Measurements from ENCODE around the gene RPL22. TPM values are rescaled to one million over a fixed set of nuclear protein-coding genes. Genes with fewer than 3 reads are reported as not detected.

RPL22 gene
- total RNA-seq, 3 donors from 2014 or later, result 349 to 387 (median 350) TPM

GRCh38 chr1:6178751-6179563, 20.4 kb downstream of the RPL22 start:
- Histone ChIP-seq H3K9me3 (no peaks in the 10 kb centered on the region), H3K4me1 (ENCODE audit: low read depth) (peaks cover 6% of the 10 kb centered on the region), H3K36me3 (ENCODE audit: low read depth) (no peaks in the 10 kb centered on the region), H3K4me3 (no peak overlapping the region)
- DNase-seq, result peak in 1 of 3 donors; percentile 8
- intact Hi-C loops (cut with DNase I, micrococcal nuclease), result no loop called here
- no peak for TF ChIP-seq CTCF (IDR thresholded peaks at IDR 0.05)
- no peak for ATAC-seq

- H3K4me3 ChIP-seq, result no peak overlapping the region
- intact Hi-C loops (cut with DNase I, micrococcal nuclease), result no loop called here
- TF ChIP-seq CTCF (IDR thresholded peaks at IDR 0.05), result no peak
- peak in 1 of 3 donors; percentile 16 for DNase-seq
- no peaks in the 10 kb centered on the region for H3K9me3 ChIP-seq
- H3K4me1 ChIP-seq (ENCODE audit: low read depth), result peaks cover 6% of the 10 kb centered on the region
- no peak for ATAC-seq
- H3K36me3 ChIP-seq (ENCODE audit: low read depth), result no peaks in the 10 kb centered on the region
Observed at GRCh38 chr1:6177681-6178380, 21.6 kb downstream of the RPL22 start.

GRCh38 chr1:6176779-6177178, 22.6 kb downstream of the RPL22 start:
- Histone ChIP-seq H3K36me3 (ENCODE audit: low read depth) (no peaks in the 10 kb centered on the region), H3K4me3 (no peak overlapping the region), H3K9me3 (no peaks in the 10 kb centered on the region), H3K4me1 (ENCODE audit: low read depth) (peaks cover 6% of the 10 kb centered on the region)
- no peak for ATAC-seq
- intact Hi-C loops (cut with DNase I, micrococcal nuclease), result no loop called here
- no peak for TF ChIP-seq CTCF (IDR thresholded peaks at IDR 0.05)
- peak in 1 of 3 donors; percentile 0 for DNase-seq

GRCh38 chr1:6175411-6175828, 24.0 kb downstream of the RPL22 start:
- Histone ChIP-seq H3K4me1 (ENCODE audit: low read depth) (peaks cover 6% of the 10 kb centered on the region), H3K9me3 (no peaks in the 10 kb centered on the region), H3K36me3 (ENCODE audit: low read depth) (no peaks in the 10 kb centered on the region), H3K4me3 (no peak overlapping the region)
- DNase-seq (no peak), ATAC-seq (no peak)
- TF ChIP-seq CTCF (IDR thresholded peaks at IDR 0.05), result no peak
- intact Hi-C loops (cut with DNase I, micrococcal nuclease), result no loop called here

- intact Hi-C loops (cut with DNase I, micrococcal nuclease), result no loop called here
- H3K4me3 ChIP-seq, result no peak overlapping the region
- TF ChIP-seq CTCF (IDR thresholded peaks at IDR 0.05), result no peak
- H3K36me3 ChIP-seq (ENCODE audit: low read depth), result no peaks in the 10 kb centered on the region
- H3K9me3 ChIP-seq, result no peaks in the 10 kb centered on the region
- DNase-seq (no peak), ATAC-seq (no peak)
- H3K4me1 ChIP-seq (ENCODE audit: low read depth), result peaks cover 6% of the 10 kb centered on the region
Observed at GRCh38 chr1:6174621-6175410, 24.6 kb downstream of the RPL22 start.
